A673 (cell line): ENCODE data around the gene ENPP1. TPM values are rescaled to one million over a fixed set of nuclear protein-coding genes. Genes with fewer than 3 reads are reported as not detected.

Experiments used
- BruUV-seq: library from RNA; stranded (reverse); fragments of 400-500 nt; replicated peaks from 2 replicates; lab custom pipeline; 2021; lab: Mats Ljungman, UMichigan
- CTCF ChIA-PET: fragments of 300-600 bp; sonication (Branson Sonifier 250); formaldehyde crosslinking; loops from one replicate; lab custom pipeline; 2022; ENCODE audit warnings: antibody characterized with exemption; lab: Charles Lee
- POLR2A ChIA-PET: fragments of 300-600 bp; sonication (Branson Sonifier 250); formaldehyde crosslinking; loops from one replicate; lab custom pipeline; 2022; ENCODE audit warnings: antibody characterized with exemption; ENCODE audit not compliant: low non-redundant PET; lab: Charles Lee
- DNase-seq: peaks from one replicate; pipeline ENCODE4 v3.0.0-alpha.2; 2015; ENCODE audit warnings: low spot score
- H3K27ac ChIP-seq: fragments of 200-600 bp; sonication (generic); 2 replicates; pipeline ENCODE4 v1.5.1; 2016; ENCODE audit warnings: mixed run types, low read depth, mild to moderate bottlenecking, mixed read lengths, antibody characterized with exemption, low read length; ENCODE audit not compliant: poor library complexity, severe bottlenecking
- H3K27me3 ChIP-seq: fragments of 200-600 bp; sonication (generic); replicated peaks from 2 replicates; pipeline ENCODE4 v1.6.1; 2017; ENCODE audit warnings: mixed run types, low read depth, mild to moderate bottlenecking, mixed read lengths, antibody characterized with exemption, low read length; ENCODE audit not compliant: insufficient read depth, poor library complexity
- H3K36me3 ChIP-seq: fragments of 200-600 bp; sonication (generic); 2 replicates; pipeline ENCODE4 v1.6.1; 2016; ENCODE audit warnings: mixed run types, mild to moderate bottlenecking, mixed read lengths, antibody characterized with exemption, low read length; ENCODE audit not compliant: insufficient read depth, poor library complexity, severe bottlenecking
- H3K4me1 ChIP-seq: fragments of 200-600 bp; sonication (generic); 2 replicates; pipeline ENCODE4 v1.6.1; 2017; ENCODE audit warnings: mixed run types, mild to moderate bottlenecking, mixed read lengths, antibody characterized with exemption, low read length; ENCODE audit not compliant: insufficient read depth, poor library complexity, severe bottlenecking
- H3K4me3 ChIP-seq: fragments of 200-600 bp; sonication (generic); 2 replicates; pipeline ENCODE4 v1.5.1; 2016; ENCODE audit warnings: low read depth, mixed run types, mild to moderate bottlenecking, mixed read lengths, low read length; ENCODE audit not compliant: poor library complexity, severe bottlenecking
- H3K9me3 ChIP-seq: fragments of 200-600 bp; sonication (generic); 2 replicates; pipeline ENCODE4 v1.6.1; 2016; ENCODE audit warnings: mixed run types, low read depth, mild to moderate bottlenecking, mixed read lengths, antibody characterized with exemption, low read length; ENCODE audit not compliant: poor library complexity, severe bottlenecking
- EZH2 ChIP-seq: fragments of 200-600 bp; sonication (generic); IDR thresholded peaks from 2 replicates; pipeline ENCODE4 v1.6.1; 2017; ENCODE audit warnings: borderline replicate concordance, low read depth, mild to moderate bottlenecking, mixed read lengths, antibody characterized with exemption, low read length; ENCODE audit not compliant: poor library complexity, severe bottlenecking
- intact Hi-C: fragments of 100-400 bp; cut with micrococcal nuclease; formaldehyde crosslinking; loops from one replicate; pipeline ENCODE4 v1.10.0; 2022; ENCODE audit not compliant: unreplicated experiment
- total RNA-seq: library from RNA; stranded (reverse); gene quantifications from 2 replicates; pipeline ENCODE4 v1.2.3, GENCODE V29; 2021
- TF ChIP-seq, protein P1 (sequence below): fragments of 300-800, 200-600 bp; sonication (generic); conservative IDR thresholded peaks from 2 replicates; pipeline ENCODE4 v1.5.1; 2017; ENCODE audit warnings: low read depth, mild to moderate bottlenecking, antibody characterized with exemption, low read length, moderate library complexity, mixed read lengths

The ENPP1 gene
- total RNA-seq, 1 experiment from 2014 or later: 19.5 TPM

- peak overlapping the region; percentile 43 for H3K27ac ChIP-seq
- H3K4me3 ChIP-seq: peak overlapping the region; percentile 72
- CTCF ChIA-PET: no interaction called here
- TF ChIP-seq, protein P1, sequence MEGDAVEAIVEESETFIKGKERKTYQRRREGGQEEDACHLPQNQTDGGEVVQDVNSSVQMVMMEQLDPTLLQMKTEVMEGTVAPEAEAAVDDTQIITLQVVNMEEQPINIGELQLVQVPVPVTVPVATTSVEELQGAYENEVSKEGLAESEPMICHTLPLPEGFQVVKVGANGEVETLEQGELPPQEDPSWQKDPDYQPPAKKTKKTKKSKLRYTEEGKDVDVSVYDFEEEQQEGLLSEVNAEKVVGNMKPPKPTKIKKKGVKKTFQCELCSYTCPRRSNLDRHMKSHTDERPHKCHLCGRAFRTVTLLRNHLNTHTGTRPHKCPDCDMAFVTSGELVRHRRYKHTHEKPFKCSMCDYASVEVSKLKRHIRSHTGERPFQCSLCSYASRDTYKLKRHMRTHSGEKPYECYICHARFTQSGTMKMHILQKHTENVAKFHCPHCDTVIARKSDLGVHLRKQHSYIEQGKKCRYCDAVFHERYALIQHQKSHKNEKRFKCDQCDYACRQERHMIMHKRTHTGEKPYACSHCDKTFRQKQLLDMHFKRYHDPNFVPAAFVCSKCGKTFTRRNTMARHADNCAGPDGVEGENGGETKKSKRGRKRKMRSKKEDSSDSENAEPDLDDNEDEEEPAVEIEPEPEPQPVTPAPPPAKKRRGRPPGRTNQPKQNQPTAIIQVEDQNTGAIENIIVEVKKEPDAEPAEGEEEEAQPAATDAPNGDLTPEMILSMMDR: no peak
- TF ChIP-seq EZH2: no peak
- DNase-seq: no peak
- no peaks in the 10 kb centered on the region for H3K9me3 ChIP-seq
- no peaks in the 10 kb centered on the region for H3K36me3 ChIP-seq
- no peaks in the 10 kb centered on the region for H3K27me3 ChIP-seq
- POLR2A ChIA-PET: no interaction called here
- BruUV-seq: no TSS peak
- H3K4me1 ChIP-seq: no peaks in the 10 kb centered on the region
- intact Hi-C loops: no loop called here
These were observed 538 bp upstream of the ENPP1 start for GRCh38 chr6:131807321-131807643.

DNA sequence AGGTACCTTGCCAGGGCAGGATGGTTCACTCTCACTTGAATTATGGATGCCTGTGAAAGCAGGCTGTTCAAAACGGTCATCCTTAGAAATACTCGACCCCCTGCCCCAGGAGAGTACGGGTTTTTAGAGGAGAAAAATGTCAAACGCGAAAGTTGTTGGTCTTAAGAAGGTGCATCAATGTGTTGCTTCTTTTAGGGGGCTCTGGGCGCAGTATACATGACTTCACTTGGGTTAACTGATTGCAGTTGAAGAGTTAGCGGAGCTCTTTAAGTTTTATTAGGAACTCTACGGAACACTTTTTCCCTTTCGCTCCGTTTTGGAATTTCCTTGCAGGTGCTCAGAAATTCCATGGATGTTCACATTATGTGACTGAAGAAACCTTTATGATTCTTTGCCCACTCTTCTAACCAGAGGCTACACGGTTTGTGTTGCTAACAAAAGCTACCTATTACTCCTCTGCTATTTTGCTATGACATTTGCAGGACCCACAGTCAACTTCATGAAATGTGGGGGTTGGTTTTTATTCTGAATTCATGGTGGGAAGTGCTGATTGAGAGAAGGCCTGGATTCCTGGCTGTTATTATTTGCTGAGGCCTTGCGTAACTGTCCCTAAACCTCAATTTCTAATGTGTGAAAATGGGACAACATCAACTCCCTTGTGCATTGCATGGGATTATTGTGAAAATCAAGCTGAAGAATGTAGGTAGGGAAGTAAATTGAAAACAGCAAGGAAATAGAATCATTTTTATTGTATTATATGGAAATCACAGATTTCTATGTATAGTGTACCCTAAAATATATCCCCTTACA, 845 bp downstream of the ENPP1 start:
- TF ChIP-seq, protein P1: no peak
- no peak for TF ChIP-seq EZH2
- CTCF ChIA-PET: no interaction called here
- intact Hi-C loops: no loop called here
- Histone ChIP-seq H3K9me3 (no peaks in the 10 kb centered on the region), H3K4me3 (peak overlapping the region; percentile 72), H3K27ac (no peak overlapping the region), H3K4me1 (no peaks in the 10 kb centered on the region), H3K36me3 (no peaks in the 10 kb centered on the region), H3K27me3 (no peaks in the 10 kb centered on the region)
- TSS peak; percentile 53 for BruUV-seq
- no peak for DNase-seq
- POLR2A ChIA-PET: no interaction called here

DNA sequence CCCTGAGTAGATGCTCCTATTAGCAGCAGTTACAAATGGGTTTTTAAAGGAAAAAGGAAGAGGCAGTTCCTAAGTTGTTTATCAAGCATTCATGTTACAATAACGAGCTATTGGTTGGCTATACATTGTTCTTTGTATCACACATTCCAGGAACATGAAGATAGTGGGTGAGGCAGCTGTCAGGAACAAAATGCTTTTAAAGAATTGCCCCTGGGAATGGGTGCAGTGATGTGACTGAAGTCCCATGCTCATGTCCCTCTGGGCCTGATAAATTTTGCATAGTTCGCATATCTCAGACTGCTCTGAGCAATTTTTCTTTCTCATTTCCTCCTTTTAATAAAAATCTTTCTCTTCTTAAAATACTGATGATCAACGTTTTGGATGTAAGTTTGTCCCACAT, 3.7 kb downstream of the ENPP1 start:
- intact Hi-C loops: no loop called here
- no peak for TF ChIP-seq EZH2
- TF ChIP-seq, protein P1: no peak

More for the DNA sequence above, 3.7 kb downstream of the ENPP1 start:
- DNase-seq: no peak
- Histone ChIP-seq H3K9me3 (no peaks in the 10 kb centered on the region), H3K4me1 (no peaks in the 10 kb centered on the region), H3K27ac (no peak overlapping the region), H3K27me3 (no peaks in the 10 kb centered on the region), H3K36me3 (no peaks in the 10 kb centered on the region), H3K4me3 (no peak overlapping the region)
- POLR2A ChIA-PET: no interaction called here
- CTCF ChIA-PET: no interaction called here
- BruUV-seq: no TSS peak
